Stimulated activated CD4-positive, alpha-beta T cell treated with anti-CD3 and anti-CD28 coated beads, TNF-alpha, amount 100 ng/mL, for 4 hours (primary cell): ENCODE measurements around the gene C10orf67.

Source experiments
- DNase-seq, 3 experiments: peaks; one replicate each; pipeline ENCODE4 v3.0.0-alpha.2; 2020; ENCODE audit warnings: low read depth in 3 of 3

The C10orf67 gene

GRCh38 chr10:23197416-23197861 lies 147.2 kb downstream of the C10orf67 start:
- no peak for DNase-seq

- DNase-seq, result no peak
Measured at GRCh38 chr10:23196915-23197314, 147.7 kb downstream of the C10orf67 start.

- no peak for DNase-seq
Measured at GRCh38 chr10:23195846-23196600, 148.6 kb downstream of the C10orf67 start.

- no peak for DNase-seq
Measured at GRCh38 chr10:23194966-23195845, 149.4 kb downstream of the C10orf67 start.

GRCh38 chr10:23194471-23194965 lies 150.1 kb downstream of the C10orf67 start:
- DNase-seq, result no peak

GRCh38 chr10:23193435-23194074 lies 151.0 kb downstream of the C10orf67 start:
- DNase-seq, result no peak

- DNase-seq, result no peak
Measured at GRCh38 chr10:23192712-23193434, 151.7 kb downstream of the C10orf67 start.

- no peak for DNase-seq
Measured at GRCh38 chr10:23191764-23192711, 152.6 kb downstream of the C10orf67 start, which contains the start of gene PTF1A. TSS of gene PTF1A (plus strand) at chr10:23192312. CDS start at chr10:23192531, 219 bp downstream.

GRCh38 chr10:23190872-23191763 lies 153.5 kb downstream of the C10orf67 start:
- DNase-seq, result no peak

- no peak for DNase-seq
Measured at GRCh38 chr10:23189024-23189423, 155.6 kb downstream of the C10orf67 start.

- no peak for DNase-seq
Measured at GRCh38 chr10:23187155-23187554, 157.4 kb downstream of the C10orf67 start.

GRCh38 chr10:23186697-23187096 lies 157.9 kb downstream of the C10orf67 start:
- DNase-seq, result no peak

- no peak for DNase-seq
Measured at GRCh38 chr10:23186178-23186577, 158.4 kb downstream of the C10orf67 start.

- DNase-seq, result no peak
Measured at GRCh38 chr10:23174977-23175512, 169.6 kb downstream of the C10orf67 start.

- no peak for DNase-seq
Measured at GRCh38 chr10:23174074-23174976, 170.3 kb downstream of the C10orf67 start.

- DNase-seq, result no peak
Measured at GRCh38 chr10:23173214-23174073, 171.2 kb downstream of the C10orf67 start.
